HepG2 (cell line): ENCODE results near the gene DCHS2. TPM values are rescaled to one million over a fixed set of nuclear protein-coding genes. Genes with fewer than 3 reads are reported as not detected.

Experiments
- ATAC-seq: fragments of 200-7000 bp; cut with Tn5 transposase; 3 replicates; pipeline ENCODE4 v1.9.1; 2020; ENCODE audit warnings: mild to moderate bottlenecking, moderate library complexity
- BruUV-seq: library from RNA; stranded (reverse); fragments of 400-500 nt; replicated peaks from 2 replicates; lab custom pipeline; 2021; lab: Mats Ljungman, UMichigan
- CTCF ChIA-PET: fragments of 300-600 bp; formaldehyde crosslinking; extraction: SDS; loops from one replicate; lab custom pipeline; 2021; ENCODE audit warnings: low total read pairs, inconsistent platforms, low intra/inter-chr PET ratio; lab: Yijun Ruan, JAX
- POLR2A ChIA-PET: fragments of 350-600 bp; sonication (Branson Sonifier 250); formaldehyde crosslinking; loops from one replicate; lab custom pipeline; 2020; ENCODE audit warnings: antibody characterized with exemption, inconsistent platforms; lab: Yijun Ruan, JAX
- DNase-seq: peaks from one replicate; pipeline ENCODE4 v3.0.0-alpha.2; 2015; ENCODE audit warnings: low spot score
- FAIRE-seq: peaks from 3 replicates; lab custom pipeline; 2011; peaks lifted over from hg19 to GRCh38; lab: Jason Lieb, UNC
- H2AFZ ChIP-seq: one replicate; pipeline ENCODE4 v1.6.1; 2011; ENCODE audit warnings: low read length, inconsistent platforms
- H3K27ac ChIP-seq: fragments of 300-600 bp; 3 replicates; pipeline ENCODE4 v1.8.0; 2011; ENCODE audit warnings: mixed run types, mild to moderate bottlenecking, mixed read lengths, low read length, inconsistent platforms; ENCODE audit not compliant: insufficient read depth; ENCODE audit errors: extremely low read length
- H3K27me3 ChIP-seq, 2 experiments: fragments of 200-600 bp in 1 of 2; 2 replicates in 1 of 2; 3 replicates in 1 of 2; pipeline versions ENCODE4 v1.6.0 to v1.8.0; 2011; ENCODE audit warnings: low read length in 2 of 2, mild to moderate bottlenecking in 2 of 2, moderate library complexity in 2 of 2, inconsistent platforms in 1 of 2; ENCODE audit not compliant: insufficient read depth in 2 of 2, control insufficient read depth in 1 of 2
- H3K36me3 ChIP-seq, 2 experiments: fragments of 200-600 bp in 1 of 2; replicated peaks in 1 of 2; 2 replicates in 1 of 2; 3 replicates in 1 of 2; pipeline versions ENCODE4 v1.5.1 to v1.8.0; 2011; ENCODE audit warnings: low read length in 2 of 2, inconsistent platforms in 1 of 2; ENCODE audit not compliant: insufficient read depth in 2 of 2, control insufficient read depth in 1 of 2
- H3K4me1 ChIP-seq: 2 replicates; pipeline ENCODE4 v1.5.1; 2012; ENCODE audit warnings: low read length, inconsistent platforms; ENCODE audit not compliant: insufficient read depth
- H3K4me2 ChIP-seq: 2 replicates; pipeline ENCODE4 v1.6.0; 2011; ENCODE audit warnings: low read depth, low read length, inconsistent platforms
- H3K4me3 ChIP-seq, 3 experiments: fragments of 200-600 bp in 1 of 3; sonication (generic), shearing (Covaris generic) in 1 of 3; replicated peaks in 1 of 3; 2 replicates each; pipeline ENCODE4 v1.5.1; 2011 to 2016; ENCODE audit warnings: low read length in 3 of 3, inconsistent platforms in 2 of 3, low read depth in 2 of 3, mild to moderate bottlenecking in 2 of 3, control low read depth in 1 of 3, mixed read lengths in 1 of 3; ENCODE audit not compliant: insufficient read depth in 1 of 3
- H3K79me2 ChIP-seq: one replicate; pipeline ENCODE4 v1.6.1; 2011; ENCODE audit warnings: low read length, inconsistent platforms; ENCODE audit not compliant: insufficient read depth
- H3K9ac ChIP-seq: 2 replicates; pipeline ENCODE4 v1.6.0; 2011; ENCODE audit warnings: mild to moderate bottlenecking, low read depth, low read length, inconsistent platforms; ENCODE audit not compliant: insufficient read depth
- H3K9me3 ChIP-seq: 2 replicates; pipeline ENCODE4 v1.5.1; 2012; ENCODE audit warnings: mild to moderate bottlenecking, low read length
- H4K20me1 ChIP-seq: 2 replicates; pipeline ENCODE4 v1.6.0; 2011; ENCODE audit warnings: inconsistent platforms, mild to moderate bottlenecking, low read length, moderate library complexity; ENCODE audit not compliant: insufficient read depth
- CBFB ChIP-seq: sonication (generic); formaldehyde crosslinking; IDR thresholded peaks from 2 replicates; pipeline ENCODE4 v1.4.0; 2020; ENCODE audit warnings: missing genetic modification reagents
- CENPBD1 ChIP-seq: sonication (generic); formaldehyde crosslinking; IDR thresholded peaks from 2 replicates; pipeline ENCODE4 v1.8.0; 2022; ENCODE audit warnings: missing genetic modification reagents, low read depth, mild to moderate bottlenecking, borderline replicate concordance
- EHMT2 ChIP-seq: fragments of 200-600 bp; sonication (generic); IDR thresholded peaks from 2 replicates; pipeline ENCODE4 v1.7.0; 2017; ENCODE audit warnings: antibody characterized with exemption, low read depth, low read length, borderline replicate concordance
- ELF1 ChIP-seq: sonication (generic); formaldehyde crosslinking; IDR thresholded peaks from 2 replicates; pipeline ENCODE4 v1.4.0; 2020; ENCODE audit warnings: missing genetic modification reagents
- HBP1 ChIP-seq: IDR thresholded peaks from 2 replicates; pipeline ENCODE4 v1.6.1; 2016; ENCODE audit warnings: low read depth, control low read depth
- IRX3 ChIP-seq: sonication (generic); formaldehyde crosslinking; IDR thresholded peaks from 2 replicates; pipeline ENCODE4 v1.8.1; 2023; ENCODE audit warnings: mild to moderate bottlenecking, low read depth, missing genetic modification reagents, borderline replicate concordance
- MED1 ChIP-seq: sonication (generic); formaldehyde crosslinking; IDR thresholded peaks from 2 replicates; pipeline ENCODE4 v1.4.0; 2020; ENCODE audit warnings: missing genetic modification reagents
- MEIS2 ChIP-seq: sonication (generic); formaldehyde crosslinking; IDR thresholded peaks from 2 replicates; pipeline ENCODE4 v1.9.0; 2021; ENCODE audit warnings: mild to moderate bottlenecking, missing genetic modification reagents
- MIER3 ChIP-seq: IDR thresholded peaks from 2 replicates; pipeline ENCODE4 v1.6.1; 2016; ENCODE audit warnings: missing compliant biosample characterization, borderline replicate concordance
- ZMYM3 ChIP-seq: sonication (generic); formaldehyde crosslinking; IDR thresholded peaks from 2 replicates; pipeline ENCODE4 v1.5.1; 2020; ENCODE audit warnings: mild to moderate bottlenecking, missing genetic modification reagents
- ZNF275 ChIP-seq: sonication (generic); formaldehyde crosslinking; IDR thresholded peaks from 2 replicates; pipeline ENCODE4 v1.8.0; 2022; ENCODE audit warnings: missing genetic modification reagents, mild to moderate bottlenecking, inconsistent platforms, borderline replicate concordance
- ZNF446 ChIP-seq: sonication (generic); formaldehyde crosslinking; IDR thresholded peaks from 2 replicates; pipeline ENCODE4 v1.5.0; 2020; ENCODE audit warnings: mild to moderate bottlenecking, missing genetic modification reagents
- ZNF678 ChIP-seq: sonication (generic); formaldehyde crosslinking; IDR thresholded peaks from 2 replicates; pipeline ENCODE4 v1.4.0; 2020; ENCODE audit warnings: mild to moderate bottlenecking, missing genetic modification reagents
- ZNF816 ChIP-seq: sonication (generic); formaldehyde crosslinking; IDR thresholded peaks from 2 replicates; pipeline ENCODE4 v1.8.0; 2022; ENCODE audit warnings: missing genetic modification reagents, mild to moderate bottlenecking, borderline replicate concordance
- WGBS: methylation state at CpG from one replicate; pipeline ENCODE4 v1.1.6; 2017; ENCODE audit warnings: low lambda C conversion rate; 5-methylcytosine and 5-hydroxymethylcytosine counted together
- in situ Hi-C: cut with HindIII; loops from 2 replicates; pipeline ENCODE4 v1.10.0; 2017; ENCODE audit warnings: low pct_unique_long_range_greater_than_20kb; ENCODE audit not compliant: extremely low pct_ligation_motif_present
- intact Hi-C: fragments of 100-400 bp; cut with micrococcal nuclease; formaldehyde crosslinking; loops from one replicate; pipeline ENCODE4 v1.10.0; 2022; ENCODE audit not compliant: unreplicated experiment
- polyA plus RNA-seq, 8 experiments: library from polyadenylated mRNA; depleted of rRNA in 3 of 8; stranded (reverse) in 7 of 8; unstranded in 1 of 8; fragments of >200 nt; fragmentation: Illumina TruSeq in 4 of 8; extraction: Trizol in 4 of 8; gene quantifications; 2 replicates each; pipeline versions ENCODE4 v1.2.1 to v1.2.3, GENCODE V29; 2011 to 2016; ENCODE audit warnings: low read depth in 4 of 8, missing spikeins in 1 of 8, mixed read lengths in 1 of 8; ENCODE audit not compliant: insufficient read depth in 1 of 8
- total RNA-seq, 5 experiments: library from RNA; depleted of rRNA; stranded (reverse); fragments of >200 nt; fragmentation: Illumina TruSeq; extraction: Trizol; gene quantifications; 2 replicates each; pipeline ENCODE4 v1.2.3, GENCODE V29; 2016; ENCODE audit warnings: low read depth in 1 of 5

The DCHS2 gene
- total and polyA plus RNA-seq, 2 of the 13 experiments (the other 11 are each of a cell fraction or from before 2014, with no cell fraction given) = 0.03 TPM; not detected in 1

GRCh38 chr4:154294652-154295350, 196.8 kb downstream of the DCHS2 start:
- no peak for TF ChIP-seq EHMT2
- no peaks in the 10 kb centered on the region for H3K79me2 ChIP-seq
- no peaks in the 10 kb centered on the region; a peak in 1 of 5 replicates for H3K27me3 ChIP-seq
- no TSS peak for BruUV-seq
- no peaks in the 10 kb centered on the region for H3K4me1 ChIP-seq
- DNase-seq = no peak
- FAIRE-seq = no peak
- intact Hi-C loops (no loop called here), in situ Hi-C loops (no loop called here)
- no peak overlapping the region for H2AFZ ChIP-seq
- ChIA-PET POLR2A (no interaction called here), CTCF (no interaction called here)
- no peak for ATAC-seq
- no peaks in the 10 kb centered on the region for H4K20me1 ChIP-seq
- no peak overlapping the region for H3K4me2 ChIP-seq
- no peaks in the 10 kb centered on the region for H3K36me3 ChIP-seq
- no peak overlapping the region for H3K9ac ChIP-seq
- H3K27ac ChIP-seq = no peak overlapping the region
- no peak overlapping the region for H3K4me3 ChIP-seq
- 16% methylated on average over 4 of the region's 4 CpGs for WGBS
- no peaks in the 10 kb centered on the region for H3K9me3 ChIP-seq

- intact Hi-C loops (no loop called here), in situ Hi-C loops (no loop called here)
- TF ChIP-seq ZNF678 (CRISPR knock-in tag) = no peak
- TF ChIP-seq CBFB (CRISPR knock-in tag) = no peak
- TF ChIP-seq IRX3 (CRISPR knock-in tag) = no peak
- no peak for TF ChIP-seq EHMT2
- no peak for TF ChIP-seq ZNF446 (CRISPR knock-in tag)
- TF ChIP-seq MED1 (CRISPR knock-in tag) = no peak
- TF ChIP-seq ZNF816 = no peak
- no peak for TF ChIP-seq ELF1 (CRISPR knock-in tag)
- no peak for TF ChIP-seq HBP1 (CRISPR knock-in tag)
- no peak for TF ChIP-seq CENPBD1 (CRISPR knock-in tag)
- TF ChIP-seq MIER3 (CRISPR knock-in tag) = no peak
- no peak for TF ChIP-seq MEIS2 (CRISPR knock-in tag)
- TF ChIP-seq ZNF275 = no peak
- TF ChIP-seq ZMYM3 = no peak
- 40% methylated on average over 9 of the region's 9 CpGs for WGBS
- Histone ChIP-seq H3K36me3 (no peaks in the 10 kb centered on the region), H3K79me2 (no peaks in the 10 kb centered on the region), H3K9ac (no peak overlapping the region), H4K20me1 (no peaks in the 10 kb centered on the region), H3K9me3 (no peaks in the 10 kb centered on the region), H3K4me3 (no peak overlapping the region), H3K4me2 (no peak overlapping the region), H3K4me1 (no peaks in the 10 kb centered on the region), H3K27me3 (no peaks in the 10 kb centered on the region; a peak in 1 of 5 replicates), H2AFZ (no peak overlapping the region), H3K27ac (no peak overlapping the region)
- ChIA-PET CTCF (no interaction called here), POLR2A (no interaction called here)
- ATAC-seq = no peak
- DNase-seq = no peak
- no TSS peak for BruUV-seq
- FAIRE-seq = no peak
Observed at GRCh38 chr4:154293427-154293826, 198.2 kb downstream of the DCHS2 start.
